ENCODE measurements around the gene CLEC4D.
"Not testable (repeated sequence)": the region's sequence is repeated elsewhere in the genome, so short reads cannot be mapped to it uniquely, and the experiment has no call there.

The CLEC4D gene

DNA sequence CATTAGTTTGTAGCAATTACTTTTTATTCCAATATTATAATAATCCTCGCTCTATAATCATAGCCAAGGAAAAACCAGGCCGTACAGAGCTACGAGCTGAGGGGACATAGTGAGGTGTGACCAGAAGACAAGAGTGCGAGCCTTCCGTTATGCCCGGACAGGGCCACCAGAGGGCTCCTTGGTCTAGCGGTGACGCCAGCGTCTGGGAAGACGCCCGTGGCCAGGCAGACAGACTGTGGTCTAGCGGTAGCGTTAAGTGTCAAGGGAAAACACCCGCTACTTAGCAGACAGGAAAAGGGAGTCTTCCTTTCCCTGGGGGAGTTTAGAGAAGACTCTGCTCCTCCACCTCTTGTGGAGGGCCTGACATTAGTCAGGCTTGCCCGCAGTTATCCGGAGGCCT, 24.5 kb downstream of the CLEC4D start:
- FAIRE-seq, result not testable (repeated sequence)

DNA sequence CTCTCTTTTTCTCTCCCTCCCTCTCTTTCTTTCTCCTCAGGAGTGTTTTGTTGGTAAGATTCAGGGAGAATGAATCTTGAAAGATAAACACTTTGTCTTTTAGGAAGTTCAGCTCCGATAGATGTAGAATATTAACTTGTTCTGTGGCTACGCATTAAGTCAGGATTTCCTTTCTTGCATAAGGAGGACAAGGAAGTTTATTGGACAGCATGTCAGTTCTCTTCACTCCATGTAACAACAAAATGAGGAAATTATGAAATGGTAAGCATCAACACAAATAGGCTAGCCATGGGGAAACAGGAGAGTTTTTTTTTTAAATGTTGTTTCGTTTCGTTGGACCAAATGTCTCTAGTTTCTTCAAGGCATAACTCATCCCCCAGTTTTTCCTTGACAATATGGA, 27.5 kb downstream of the CLEC4D start, which contains the start of gene CLEC4E:
TSS of gene CLEC4E (minus strand) at position 75 of the 400 bp plus-strand sequence. CDS start 108 bp downstream, outside the sequence.
- not testable (repeated sequence) for FAIRE-seq

DNA sequence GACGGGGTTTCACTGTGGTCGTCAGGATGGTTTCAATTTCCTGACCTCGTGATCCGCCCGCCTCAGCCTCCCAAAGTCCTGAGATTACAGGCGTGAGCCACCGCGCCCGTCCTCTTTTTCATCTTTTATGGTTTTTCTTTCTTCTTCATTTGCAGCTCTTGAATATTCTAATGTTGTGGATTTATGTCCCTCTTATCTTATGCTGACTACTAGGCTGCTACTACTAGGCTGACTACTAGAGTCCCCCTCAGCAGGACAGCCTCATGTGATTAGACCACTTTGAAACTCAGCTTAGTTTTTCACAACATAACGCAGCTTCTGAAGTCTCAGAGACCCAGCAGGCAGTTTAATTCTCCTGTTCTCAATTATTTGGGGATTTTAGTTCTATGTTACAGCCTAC, 28.3 kb downstream of the CLEC4D start:
- no peak for FAIRE-seq

DNA sequence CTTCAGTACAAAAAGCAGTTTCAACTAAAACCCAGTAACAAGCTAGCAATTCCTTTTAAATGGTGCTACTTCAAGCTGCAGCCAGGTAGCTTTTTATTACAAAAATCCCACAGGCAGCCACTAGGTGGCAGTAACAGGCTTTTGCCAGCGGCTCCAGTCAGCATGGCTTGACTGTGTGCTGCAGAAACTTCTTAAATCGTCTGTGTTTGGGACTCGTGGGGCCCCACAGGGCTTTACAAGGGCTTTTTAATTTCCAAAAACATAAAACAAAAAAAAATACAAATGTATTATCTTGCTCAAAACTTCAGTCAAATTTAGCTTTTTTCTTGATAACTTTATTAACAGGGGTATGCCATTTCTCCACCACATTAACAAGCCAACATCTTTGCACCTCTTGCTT, 31.0 kb downstream of the CLEC4D start:
- peak; percentile 73 for FAIRE-seq

DNA sequence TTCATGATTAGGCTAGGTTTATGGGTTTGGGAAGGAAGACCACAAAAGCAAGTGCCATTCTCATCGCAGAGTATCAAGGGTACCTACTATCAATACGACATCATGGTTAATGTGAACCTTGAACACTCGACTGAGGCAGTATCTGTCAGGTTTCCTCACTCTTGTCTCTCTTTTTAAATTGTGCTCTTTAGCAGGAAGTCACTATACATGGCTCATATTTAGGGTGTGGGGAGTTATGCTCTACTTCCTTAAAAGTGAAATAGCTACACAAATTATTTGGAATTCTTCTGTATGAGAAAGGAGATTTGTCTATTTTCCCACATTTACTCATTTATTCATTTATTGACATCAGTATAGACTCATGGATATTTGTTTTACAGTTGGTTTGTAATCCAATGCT, 33.3 kb downstream of the CLEC4D start:
- no peak for FAIRE-seq

DNA sequence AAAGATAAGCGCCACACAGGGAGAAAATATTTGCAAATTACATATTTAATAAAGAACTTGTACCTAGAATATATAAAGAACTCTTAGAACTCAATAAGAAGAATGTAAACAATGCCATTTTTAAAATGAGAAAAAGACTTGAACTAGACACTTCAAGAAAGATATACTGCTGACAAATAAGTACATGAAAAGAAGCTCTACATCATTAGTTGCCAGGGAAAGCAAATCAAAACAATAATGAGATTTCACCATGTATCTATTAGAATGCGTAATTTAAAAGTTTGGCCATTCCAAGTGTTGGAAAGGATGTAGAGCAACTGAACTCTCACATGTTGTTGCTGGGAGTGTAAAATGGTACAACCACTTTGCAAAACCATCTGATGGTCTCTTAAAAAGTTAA, 34.3 kb downstream of the CLEC4D start:
- FAIRE-seq, result no peak

DNA sequence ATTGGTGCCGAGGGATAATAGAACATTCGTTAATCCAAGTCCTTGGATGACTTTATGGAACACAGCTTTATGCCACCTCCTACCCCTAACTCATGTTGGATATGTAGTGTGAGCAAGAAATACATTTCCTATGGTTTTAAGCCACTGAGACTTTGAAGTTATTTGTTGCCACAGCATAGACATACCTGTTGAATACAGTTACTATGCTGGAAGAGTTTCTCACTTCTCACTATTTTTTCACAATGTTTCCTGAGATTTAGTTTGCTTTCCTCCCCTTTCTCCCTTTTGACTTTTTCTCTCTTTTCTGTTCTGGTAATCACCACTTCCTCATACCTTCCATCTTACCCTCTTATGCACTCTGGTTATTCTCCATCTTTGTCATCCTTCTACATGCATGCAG, 34.9 kb downstream of the CLEC4D start:
- no peak for FAIRE-seq

DNA sequence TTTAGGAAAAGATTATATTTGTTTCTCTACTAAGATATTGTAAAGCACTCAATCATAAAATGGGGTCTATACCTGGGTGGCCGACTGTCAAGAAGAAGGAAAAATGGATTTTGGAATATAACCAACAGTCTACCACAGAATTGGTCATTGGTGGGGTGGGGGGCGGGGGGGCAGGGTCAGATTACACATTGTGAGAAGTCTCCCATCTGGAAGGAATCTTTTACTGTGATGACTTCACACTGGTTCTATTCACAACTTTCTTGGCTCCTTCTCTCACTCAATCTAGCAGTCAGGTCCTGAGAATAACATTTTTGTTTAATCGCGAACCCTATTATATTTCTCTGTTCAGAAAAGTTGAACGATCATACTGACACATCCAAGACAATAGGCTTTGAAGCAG, 36.1 kb downstream of the CLEC4D start:
- no peak for FAIRE-seq

DNA sequence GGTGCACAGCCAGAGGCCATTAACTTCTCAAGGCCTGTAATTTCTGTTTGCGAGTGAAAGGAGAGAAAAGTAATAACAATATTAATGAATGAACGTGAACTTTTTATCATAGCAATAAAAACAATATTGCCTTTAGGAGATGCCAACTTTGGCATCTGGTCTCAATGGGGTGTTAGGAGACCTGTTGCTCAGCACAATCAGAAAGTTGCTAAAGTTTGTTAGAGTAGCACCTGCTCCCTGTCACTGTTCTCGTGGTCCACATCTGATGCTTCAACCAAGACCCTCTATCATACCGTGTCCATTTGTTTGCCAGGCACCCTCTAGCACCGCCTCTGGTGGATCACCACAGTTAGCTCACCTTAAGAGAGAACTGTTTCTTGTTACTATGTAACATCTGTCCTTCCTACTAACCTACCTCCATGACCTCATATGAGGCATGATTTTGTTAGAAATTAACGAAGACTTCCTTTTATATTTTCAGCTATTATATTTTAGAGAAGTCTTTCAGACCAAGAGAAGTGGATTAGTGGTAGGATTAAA, 39.9 kb downstream of the CLEC4D start:
- no peak for FAIRE-seq

DNA sequence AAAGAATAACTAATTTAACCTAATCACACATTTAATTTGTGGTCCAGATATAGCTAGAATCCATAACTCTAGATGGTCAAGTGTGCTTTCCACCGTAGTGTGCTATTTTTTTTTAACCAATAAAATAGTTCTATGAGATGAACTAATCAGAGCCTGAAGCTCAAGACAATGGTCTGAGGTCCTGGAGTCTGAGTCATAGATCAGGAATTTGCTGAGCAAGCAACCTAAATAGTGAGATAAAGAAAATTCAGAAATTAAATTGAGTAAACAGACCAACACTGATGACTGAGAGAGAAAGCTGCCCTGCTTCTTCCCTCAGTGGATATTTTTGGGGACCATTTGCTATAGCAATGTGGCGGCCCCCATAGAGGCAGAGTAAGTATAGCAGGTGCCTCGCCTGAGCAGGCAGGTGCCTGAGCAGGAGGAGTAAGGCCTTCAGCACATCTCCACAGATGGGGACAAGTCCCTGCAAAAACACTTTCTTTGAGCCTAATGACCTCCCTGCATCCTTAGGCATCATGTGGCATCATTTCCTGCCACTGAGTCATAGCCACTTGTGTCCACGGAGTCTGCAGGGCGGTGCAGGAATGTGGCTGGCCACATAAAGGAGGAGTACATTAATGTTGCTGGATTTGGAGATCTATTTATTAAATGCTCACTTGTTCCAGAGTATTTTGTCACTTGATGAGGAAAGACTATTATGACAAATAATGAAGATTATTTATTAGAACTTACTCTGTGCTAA, 41.3 kb downstream of the CLEC4D start:
- no peak for FAIRE-seq

DNA sequence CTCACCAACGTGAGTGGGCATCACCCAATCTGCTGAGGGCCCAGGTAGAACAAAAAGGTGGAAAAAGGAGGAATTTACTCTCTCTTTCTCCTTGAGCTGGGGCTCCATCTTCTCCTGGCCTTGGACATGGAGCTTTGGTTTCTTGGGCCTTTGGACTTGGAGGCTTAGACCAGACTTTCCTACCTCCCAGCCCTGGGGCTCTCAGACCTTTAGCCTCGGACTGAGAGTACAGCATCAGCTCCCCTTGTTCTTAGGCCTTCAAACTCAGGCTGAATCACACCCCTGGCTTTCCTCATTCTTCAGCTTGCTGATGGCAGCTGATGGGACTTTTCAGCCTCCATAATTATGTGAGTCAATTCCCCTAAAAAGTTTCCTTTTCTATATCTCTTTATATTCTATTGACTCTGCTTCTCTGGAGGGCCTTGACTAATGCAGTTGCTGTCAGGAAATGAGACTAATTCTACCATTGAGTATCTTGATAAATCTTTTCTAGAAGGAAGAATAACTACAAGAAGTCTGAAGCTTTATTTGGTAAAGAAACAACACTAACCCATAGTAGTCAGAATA, 43.3 kb downstream of the CLEC4D start:
- FAIRE-seq, result no peak

DNA sequence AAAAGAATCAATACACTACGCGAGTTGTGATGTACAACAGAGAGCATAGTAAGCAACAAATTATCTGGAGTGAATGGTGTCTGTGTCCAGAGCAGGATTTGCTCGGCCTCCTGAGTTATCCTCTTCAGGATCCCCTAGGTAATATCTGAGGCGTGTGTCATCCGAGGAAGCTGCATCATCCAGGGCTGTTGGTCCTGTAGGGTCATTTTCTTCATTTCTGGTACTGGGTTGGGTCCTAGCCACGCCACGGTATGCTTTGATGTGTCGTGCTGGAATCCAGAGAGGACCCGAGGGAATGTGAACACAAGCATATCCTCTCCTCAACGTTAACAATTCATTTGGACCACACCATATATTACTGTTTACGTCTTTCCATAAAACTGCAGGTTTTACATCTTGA, 46.4 kb downstream of the CLEC4D start:
- FAIRE-seq, result no peak

DNA sequence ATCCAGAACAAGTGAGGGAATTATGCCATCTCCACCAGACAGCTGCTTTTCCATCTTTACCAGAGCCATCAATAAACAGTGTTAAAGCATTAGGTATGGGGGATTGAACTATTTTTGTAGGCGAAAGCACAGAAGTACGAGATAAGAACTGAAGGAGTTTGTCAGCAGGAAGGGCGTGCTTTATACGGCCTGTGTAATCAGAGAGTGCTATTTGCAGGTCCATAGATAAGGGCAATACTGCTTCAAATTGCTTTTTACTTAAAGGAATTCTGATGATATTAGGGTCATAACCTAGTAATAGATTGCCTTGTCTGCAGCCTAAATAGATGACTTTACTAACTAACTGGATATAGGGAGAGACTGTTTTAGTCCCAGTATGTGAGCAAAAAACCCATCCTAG, 47.7 kb downstream of the CLEC4D start:
- no peak for FAIRE-seq

DNA sequence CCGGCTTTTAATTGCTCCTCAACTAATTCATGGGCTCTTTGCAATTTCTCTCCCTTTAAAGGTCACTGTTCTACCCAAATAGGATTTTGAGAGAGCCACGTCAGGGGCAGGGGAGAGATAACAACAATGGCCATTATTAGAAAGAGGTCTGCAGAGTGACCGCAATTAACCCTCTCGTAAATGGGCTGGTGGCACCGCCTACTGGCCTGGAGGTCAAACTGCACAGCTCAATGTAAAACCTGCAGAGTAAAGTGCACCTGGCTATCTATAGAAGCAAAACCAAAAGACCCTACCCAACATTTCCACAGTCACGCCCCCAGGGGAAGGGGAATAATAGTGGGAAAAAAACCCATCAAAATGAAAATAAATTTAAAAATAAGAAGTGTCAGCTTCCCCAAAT, 49.0 kb downstream of the CLEC4D start:
- FAIRE-seq, result no peak

DNA sequence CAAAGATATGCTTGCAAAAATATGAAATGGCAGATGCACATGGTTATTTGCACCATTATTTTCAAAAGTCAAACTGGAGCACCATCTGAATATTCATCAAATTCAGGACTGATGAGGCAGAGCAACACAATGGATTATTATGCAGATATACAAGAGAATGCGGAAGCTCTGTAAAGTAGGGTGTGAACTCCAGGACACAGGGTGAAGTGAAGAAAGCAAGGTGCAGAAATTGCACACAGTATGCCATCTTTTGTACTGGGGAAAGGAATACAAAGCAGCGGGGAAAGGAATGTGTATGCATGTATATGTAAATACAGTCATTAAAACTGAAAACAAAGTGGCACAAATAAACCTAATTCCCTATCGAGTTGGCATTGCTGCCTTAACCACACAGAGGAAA, 50.1 kb downstream of the CLEC4D start:
- no peak for FAIRE-seq

DNA sequence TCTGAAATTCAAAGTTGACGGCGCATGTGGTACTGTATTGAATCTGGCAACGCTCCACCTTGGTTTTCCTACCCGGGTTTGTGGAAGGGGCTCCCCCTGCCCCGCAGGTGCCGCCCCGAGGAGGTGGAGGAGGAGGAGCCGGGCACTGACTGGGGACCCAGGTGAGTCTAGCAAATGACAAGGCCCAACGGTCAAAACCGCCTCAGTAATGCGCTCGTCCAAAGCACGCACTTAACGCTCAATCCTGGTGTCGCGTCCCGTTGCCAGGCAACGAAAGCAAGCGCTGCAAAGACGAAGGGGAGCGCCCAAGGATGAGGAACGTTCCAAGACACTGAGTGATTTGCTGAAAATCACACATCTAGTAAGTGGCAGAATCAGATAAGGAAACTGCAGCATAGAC, 51.4 kb downstream of the CLEC4D start:
- no peak for FAIRE-seq

DNA sequence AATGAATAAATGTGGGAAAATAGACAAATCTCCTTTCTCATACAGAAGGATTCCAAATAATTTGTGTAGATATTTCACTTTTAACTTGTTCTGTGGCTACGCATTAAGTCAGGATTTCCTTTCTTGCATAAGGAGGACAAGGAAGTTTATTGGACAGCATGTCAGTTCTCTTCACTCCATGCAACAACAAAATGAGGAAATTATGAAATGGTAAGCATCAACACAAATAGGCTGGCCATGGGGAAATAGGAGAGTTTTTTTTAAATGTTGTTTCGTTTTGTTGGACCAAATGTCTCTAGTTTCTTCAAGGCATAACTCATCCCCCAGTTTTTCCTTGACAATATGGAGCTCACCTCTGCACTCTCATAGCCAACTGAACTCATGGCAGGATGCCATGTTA, 52.7 kb downstream of the CLEC4D start:
- not testable (repeated sequence) for FAIRE-seq

DNA sequence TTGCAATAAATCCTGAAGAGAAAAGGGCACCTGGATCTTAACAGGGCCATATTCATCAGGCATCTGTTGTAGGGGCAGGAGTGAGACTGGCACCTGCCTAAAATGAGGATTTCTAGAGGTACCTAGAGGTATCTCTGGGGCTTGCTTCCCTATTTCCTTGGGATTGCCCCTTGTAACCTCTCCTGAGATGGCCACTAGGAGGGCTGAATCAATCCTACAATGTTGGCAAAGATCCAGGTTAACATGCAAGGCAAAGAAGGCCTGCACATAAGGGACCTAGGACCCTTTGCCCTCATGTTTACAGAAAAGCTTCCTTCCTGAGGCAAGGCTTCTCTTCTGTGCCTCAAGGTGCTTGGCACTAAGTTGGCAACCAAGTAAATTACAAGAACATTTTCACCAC, 53.2 kb downstream of the CLEC4D start:
- FAIRE-seq, result no peak
